Transverse colon (tissue), 4 donors: ENCODE data around the gene ARF4. TPM values are rescaled to one million over a fixed set of nuclear protein-coding genes. Genes with fewer than 3 reads are reported as not detected.

ENCODE experiments used
- DNase-seq: peaks from one replicate; pipeline ENCODE4 v3.0.0-alpha.2; 2019
- H3K27ac ChIP-seq, 4 donors: fragments of 200-600 bp; sonication (generic); 2 replicates each; pipeline ENCODE4 v1.5.1; 2016 to 2018; ENCODE audit warnings: inconsistent platforms in 4 of 4
- H3K27me3 ChIP-seq: fragments of 200-600 bp; sonication (generic); 2 replicates; pipeline ENCODE4 v1.5.1; 2017; ENCODE audit warnings: inconsistent platforms
- H3K36me3 ChIP-seq, 4 donors: fragments of 200-600 bp; sonication (generic); 2 replicates each; pipeline ENCODE4 v1.5.1; 2017 to 2019; ENCODE audit warnings: inconsistent platforms in 4 of 4
- H3K4me1 ChIP-seq, 4 donors: fragments of 200-600 bp; sonication (generic); 2 replicates each; pipeline ENCODE4 v1.5.1; 2017 to 2020; ENCODE audit warnings: inconsistent platforms in 4 of 4
- H3K4me3 ChIP-seq, 4 donors: fragments of 200-600 bp; sonication (generic); 1 replicate in 1 of 4; 2 replicates in 3 of 4; pipeline versions ENCODE4 v1.5.1 to v1.6.1; 2017 to 2019; ENCODE audit warnings: inconsistent platforms in 4 of 4
- H3K9me3 ChIP-seq, 2 donors: fragments of 200-600 bp; sonication (generic); 2 replicates each; pipeline ENCODE4 v1.5.1; 2017 to 2019; ENCODE audit warnings: inconsistent platforms in 2 of 2
- EP300 ChIP-seq: sonication (generic); formaldehyde crosslinking; IDR thresholded peaks from one replicate; pipeline ENCODE4 v1.6.1; 2017; ENCODE audit warnings: antibody characterized with exemption, low read depth
- POLR2A ChIP-seq: fragments of 450-650 bp; IDR thresholded peaks from one replicate; pipeline ENCODE4 v1.6.1; 2016; ENCODE audit warnings: antibody characterized with exemption, mild to moderate bottlenecking, moderate library complexity
- POLR2AphosphoS5 ChIP-seq, 3 donors: sonication (generic); formaldehyde crosslinking; IDR thresholded peaks; one replicate each; pipeline ENCODE4 v1.6.1; 2016; ENCODE audit warnings: antibody characterized with exemption in 3 of 3
- WGBS, 2 donors: methylation state at CpG; one replicate each; pipeline ENCODE4 v1.1.5; 2018; ENCODE audit warnings: low coverage in 1 of 2; 5-methylcytosine and 5-hydroxymethylcytosine counted together
- in situ Hi-C, 4 donors: fragments of 200-750 bp; cut with MboI; loops; one replicate each; pipeline versions ENCODE4 v1.15.0 to v1.15.1; 2017; ENCODE audit warnings: low sequenced_read_pairs in 3 of 4, low pct_ligation_motif_present in 1 of 4, low pct_unique_long_range_greater_than_20kb in 1 of 4
- intact Hi-C: fragments of 100-400 bp; cut with DNase I; formaldehyde crosslinking; loops from one replicate; pipeline ENCODE4 v1.15.1; 2023; ENCODE audit warnings: low total_unique reads
- total RNA-seq, 4 donors: library from RNA; depleted of rRNA; stranded (reverse); fragments of >200 nt; gene quantifications; one replicate each; pipeline ENCODE4 v1.1.0, GENCODE V29; 2016
- TF ChIP-seq, protein P1 (sequence below), 5 experiments: fragments of 200-600 bp in 3 of 5; fragments of 450-650 bp in 2 of 5; sonication (generic) in 3 of 5; IDR thresholded peaks; 1 replicate in 2 of 5; 2 replicates in 3 of 5; pipeline ENCODE4 v1.5.1; 2016 to 2017; ENCODE audit warnings: antibody characterized with exemption in 5 of 5, inconsistent platforms in 3 of 5, mild to moderate bottlenecking in 2 of 5, moderate library complexity in 1 of 5

The ARF4 gene
- total RNA-seq, 4 donors from 2014 or later = 89.6 to 109 (median 98.2) TPM

DNA sequence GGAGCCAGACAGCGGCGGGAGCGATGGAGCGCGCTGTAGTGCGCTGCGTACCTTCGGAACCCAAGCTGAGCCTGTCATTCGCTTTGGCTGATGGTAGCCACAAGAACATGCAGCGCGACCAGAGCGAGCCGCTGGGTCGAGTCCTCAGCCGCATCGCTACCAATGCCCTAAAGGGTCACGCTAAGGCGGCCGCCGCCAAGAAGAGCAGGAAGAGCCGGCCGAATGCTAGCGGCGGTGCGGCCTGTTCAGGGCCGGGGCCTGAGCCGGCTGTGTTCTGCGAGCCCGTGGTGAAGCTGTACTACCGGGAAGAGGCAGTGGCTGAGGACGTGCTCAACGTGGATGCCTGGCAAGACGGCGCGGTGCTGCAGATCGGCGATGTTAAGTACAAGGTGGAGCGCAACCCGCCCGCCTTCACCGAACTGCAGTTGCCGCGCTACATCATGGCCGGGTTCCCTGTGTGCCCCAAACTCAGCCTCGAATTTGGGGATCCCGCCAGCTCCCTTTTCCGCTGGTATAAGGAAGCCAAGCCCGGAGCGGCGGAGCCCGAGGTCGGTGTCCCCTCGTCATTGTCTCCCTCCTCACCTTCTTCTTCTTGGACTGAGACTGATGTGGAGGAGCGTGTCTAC is 40.6 kb downstream of the ARF4 start:
- in situ Hi-C loops (loop anchor here in 1 of 4 donors (10.0 kb wide), 1 partner anchor 198 kb away; the partner anchor contains the start of gene SLMAP), intact Hi-C loops (loop anchor here (5.0 kb wide), 1 partner anchor 41 kb away; the partner anchor contains the start of gene ARF4)
- H3K27ac ChIP-seq = peak overlapping the region; percentile 90 to 95 (median 92)
- 0% methylated on average over 44 of the region's 54 CpGs; no CpG with 5 or more reads in 1 of the 2 donors for WGBS, 2 donors
- no peak for TF ChIP-seq POLR2A
- no peak for TF ChIP-seq EP300
- TF ChIP-seq POLR2AphosphoS5 (IDR thresholded peaks at IDR 0.05) = no peak
- TF ChIP-seq, protein P1, sequence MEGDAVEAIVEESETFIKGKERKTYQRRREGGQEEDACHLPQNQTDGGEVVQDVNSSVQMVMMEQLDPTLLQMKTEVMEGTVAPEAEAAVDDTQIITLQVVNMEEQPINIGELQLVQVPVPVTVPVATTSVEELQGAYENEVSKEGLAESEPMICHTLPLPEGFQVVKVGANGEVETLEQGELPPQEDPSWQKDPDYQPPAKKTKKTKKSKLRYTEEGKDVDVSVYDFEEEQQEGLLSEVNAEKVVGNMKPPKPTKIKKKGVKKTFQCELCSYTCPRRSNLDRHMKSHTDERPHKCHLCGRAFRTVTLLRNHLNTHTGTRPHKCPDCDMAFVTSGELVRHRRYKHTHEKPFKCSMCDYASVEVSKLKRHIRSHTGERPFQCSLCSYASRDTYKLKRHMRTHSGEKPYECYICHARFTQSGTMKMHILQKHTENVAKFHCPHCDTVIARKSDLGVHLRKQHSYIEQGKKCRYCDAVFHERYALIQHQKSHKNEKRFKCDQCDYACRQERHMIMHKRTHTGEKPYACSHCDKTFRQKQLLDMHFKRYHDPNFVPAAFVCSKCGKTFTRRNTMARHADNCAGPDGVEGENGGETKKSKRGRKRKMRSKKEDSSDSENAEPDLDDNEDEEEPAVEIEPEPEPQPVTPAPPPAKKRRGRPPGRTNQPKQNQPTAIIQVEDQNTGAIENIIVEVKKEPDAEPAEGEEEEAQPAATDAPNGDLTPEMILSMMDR (IDR thresholded peaks at IDR 0.05) = no peak
- no peaks in the 10 kb centered on the region for H3K9me3 ChIP-seq
- peak; percentile 33 for DNase-seq
- peaks cover 0 to 6% (median 0%) of the 10 kb centered on the region in 4 donors for H3K36me3 ChIP-seq
- no peaks in the 10 kb centered on the region for H3K27me3 ChIP-seq
- peak overlapping the region; percentile 61 to 91 (median 76) for H3K4me3 ChIP-seq
- H3K4me1 ChIP-seq = peaks cover 19 to 31% (median 22%) of the 10 kb centered on the region in 4 donors

DNA sequence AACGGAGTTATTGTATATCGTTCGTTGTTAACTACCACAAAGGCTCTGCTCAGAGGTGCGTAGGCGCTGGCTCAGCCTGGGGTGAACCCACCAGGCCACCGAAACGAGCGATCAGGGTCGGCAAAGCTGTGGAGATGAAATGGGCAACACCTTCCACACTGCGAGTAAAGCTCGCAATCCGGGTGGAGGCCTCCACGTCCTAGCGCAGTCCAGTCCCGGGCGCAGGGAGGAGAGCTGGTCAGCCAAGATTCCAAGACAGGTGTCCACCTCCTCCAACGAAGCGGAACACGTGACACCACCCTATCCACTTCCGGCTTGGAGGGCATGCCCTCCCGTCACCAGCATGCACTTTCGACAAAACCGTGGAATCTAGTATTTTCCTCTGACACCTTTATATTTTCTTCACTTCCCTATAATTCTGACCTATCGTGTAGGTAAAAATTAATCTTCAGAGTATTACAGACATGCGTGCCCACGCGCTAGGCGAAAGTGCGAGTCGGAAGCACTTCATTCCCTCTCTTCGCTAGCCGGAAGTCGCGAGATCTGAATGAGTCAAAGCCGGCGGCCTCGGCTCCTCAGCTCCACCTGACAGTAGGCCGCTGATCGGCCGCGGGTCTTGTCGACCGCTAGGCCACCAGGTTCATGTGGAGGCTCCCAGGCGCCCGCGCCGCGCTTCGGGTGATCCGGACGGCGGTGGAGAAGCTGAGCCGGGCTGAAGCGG is 41.2 kb downstream of the ARF4 start, which contains the start of gene PDE12:
Gene PDE12 (plus strand): TSS at position 537 of the 721 bp plus-strand sequence. CDS start 106 bp downstream, at position 643.
- TF ChIP-seq EP300 (no peak), POLR2AphosphoS5 (IDR thresholded peaks at IDR 0.05) (peak; percentile 79 to 95 (median 93)), POLR2A (peak; percentile 92)
- TF ChIP-seq, protein P1 (IDR thresholded peaks at IDR 0.05) = no peak
- WGBS, 2 donors = 0 to 1% methylated on average over 2 to 47 of the region's 54 CpGs
- Histone ChIP-seq H3K4me1 (peaks cover 19 to 31% (median 22%) of the 10 kb centered on the region in 4 donors), H3K27ac (peak within 1 kb of the TSS; percentile 90 to 95 (median 92)), H3K36me3 (peaks cover 0 to 6% (median 0%) of the 10 kb centered on the region in 4 donors), H3K4me3 (peak within 1 kb of the TSS; percentile 61 to 91 (median 76)), H3K27me3 (no peaks in the 10 kb centered on the region), H3K9me3 (no peaks in the 10 kb centered on the region)
- DNase-seq = peak; percentile 90
- intact Hi-C loops (loop anchor here (5.0 kb wide), 1 partner anchor 41 kb away; the partner anchor contains the start of gene ARF4), in situ Hi-C loops (loop anchor here in 1 of 4 donors (10.0 kb wide), 1 partner anchor 199 kb away; the partner anchor contains the start of gene SLMAP)

DNA sequence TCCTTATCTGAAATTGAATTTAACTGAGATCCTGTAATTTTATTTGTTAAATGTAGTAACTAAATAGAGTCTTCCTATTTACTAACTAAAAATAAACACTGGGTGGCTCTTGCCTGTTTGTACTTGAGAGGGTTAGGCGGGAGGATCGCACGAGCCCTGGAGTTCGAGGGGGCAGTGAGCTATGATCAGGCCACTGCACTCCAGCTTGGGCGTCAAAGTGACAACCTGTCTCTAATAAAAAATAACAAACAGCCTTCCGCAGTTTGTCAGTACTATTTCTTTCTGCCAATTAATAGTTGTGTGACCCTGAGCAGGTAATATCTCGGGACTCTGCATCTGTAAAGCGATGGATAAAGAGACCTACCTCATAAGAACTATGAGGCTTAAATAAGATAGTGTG is 41.8 kb downstream of the ARF4 start:
- peak overlapping the region; percentile 90 to 95 (median 92) for H3K27ac ChIP-seq

More for the DNA sequence above, 41.8 kb downstream of the ARF4 start:
- intact Hi-C loops (loop anchor here (5.0 kb wide), 1 partner anchor 42 kb away; the partner anchor contains the start of gene ARF4), in situ Hi-C loops (loop anchor here in 1 of 4 donors (10.0 kb wide), 1 partner anchor 199 kb away; the partner anchor contains the start of gene SLMAP)
- Histone ChIP-seq H3K4me1 (peaks cover 19 to 31% (median 22%) of the 10 kb centered on the region in 4 donors), H3K4me3 (peak overlapping the region; percentile 61 to 91 (median 76)), H3K9me3 (no peaks in the 10 kb centered on the region), H3K36me3 (peaks cover 0 to 6% (median 0%) of the 10 kb centered on the region in 4 donors), H3K27me3 (no peaks in the 10 kb centered on the region)
- 24 to 51% methylated on average over 4 to 8 of the region's 8 CpGs for WGBS, 2 donors
- no peak for DNase-seq
- TF ChIP-seq POLR2AphosphoS5 (IDR thresholded peaks at IDR 0.05) (no peak), POLR2A (no peak), EP300 (no peak)
- TF ChIP-seq, protein P1 (IDR thresholded peaks at IDR 0.05) = no peak
